H1 (cell line): Measurements from ENCODE around the gene BCKDHA. TPM values are rescaled to one million over a fixed set of nuclear protein-coding genes. Genes with fewer than 3 reads are reported as not detected.
"Not testable (repeated sequence)": the region's sequence is repeated elsewhere in the genome, so short reads cannot be mapped to it uniquely, and the experiment has no call there.

Experiments
- CTCF ChIA-PET: fragments of 300-600 bp; sonication (Branson Sonifier 250); formaldehyde crosslinking; loops from one replicate; lab custom pipeline; 2021; ENCODE audit not compliant: partially characterized antibody; lab: Charles Lee
- POLR2A ChIA-PET: fragments of 300-600 bp; sonication (Branson Sonifier 250); formaldehyde crosslinking; loops from one replicate; lab custom pipeline; 2021; ENCODE audit warnings: inconsistent platforms; ENCODE audit not compliant: partially characterized antibody; lab: Charles Lee
- DNase-seq, 2 experiments: peaks; one replicate each; pipeline versions ENCODE4 v3.0.0 to v3.0.0-alpha.2; 2010 to 2022; ENCODE audit warnings: low spot score in 2 of 2, low read depth in 1 of 2, mixed read lengths in 1 of 2
- FAIRE-seq: peaks from 2 replicates; lab custom pipeline; 2011; peaks lifted over from hg19 to GRCh38; lab: Jason Lieb, UNC
- H2AFZ ChIP-seq: 2 replicates; pipeline ENCODE4 v1.8.1; 2012; ENCODE audit warnings: low read length, inconsistent platforms
- H2AK5ac ChIP-seq: 2 replicates; pipeline ENCODE4 v1.6.1; 2013; ENCODE audit warnings: low read depth, low read length
- H2BK120ac ChIP-seq: replicated peaks from 2 replicates; pipeline ENCODE3; 2013; ENCODE audit warnings: low read depth, low read length, inconsistent platforms
- H2BK12ac ChIP-seq: 2 replicates; pipeline ENCODE4 v1.6.1; 2013; ENCODE audit warnings: low read depth, low read length
- H2BK15ac ChIP-seq: 2 replicates; pipeline ENCODE4 v1.6.1; 2013; ENCODE audit warnings: low read length
- H2BK20ac ChIP-seq: 2 replicates; pipeline ENCODE4 v1.6.1; 2013; ENCODE audit warnings: low read length
- H2BK5ac ChIP-seq: 2 replicates; pipeline ENCODE4 v1.6.1; 2013; ENCODE audit warnings: low read depth, low read length
- H3K14ac ChIP-seq: 2 replicates; pipeline ENCODE4 v1.6.1; 2013; ENCODE audit warnings: inconsistent platforms; ENCODE audit not compliant: insufficient read length
- H3K18ac ChIP-seq: 2 replicates; pipeline ENCODE4 v1.6.1; 2013; ENCODE audit warnings: low read length; ENCODE audit errors: extremely low read depth
- H3K23ac ChIP-seq: 2 replicates; pipeline ENCODE4 v1.6.1; 2013; ENCODE audit warnings: inconsistent platforms; ENCODE audit not compliant: insufficient read length
- H3K23me2 ChIP-seq: 2 replicates; pipeline ENCODE4 v1.6.1; 2013; ENCODE audit warnings: low read depth, low read length
- H3K27ac ChIP-seq: 2 replicates; pipeline ENCODE4 v1.6.1; 2011; ENCODE audit warnings: low read depth, low read length, inconsistent platforms
- H3K27me3 ChIP-seq, 4 experiments: replicated peaks in 1 of 4; 1 replicate in 1 of 4; 2 replicates in 3 of 4; pipeline versions ENCODE4 v1.6.1 to v1.8.1; 2011 to 2013; ENCODE audit warnings: low read length in 3 of 4, mild to moderate bottlenecking in 3 of 4, inconsistent platforms in 2 of 4, mixed read lengths in 2 of 4, moderate library complexity in 1 of 4; ENCODE audit not compliant: control insufficient read depth in 3 of 4, insufficient read depth in 3 of 4; ENCODE audit errors: extremely low read depth in 1 of 4
- H3K36me3 ChIP-seq, 4 experiments: 2 replicates each; pipeline versions ENCODE4 v1.6.1 to v1.8.1; 2011 to 2013; ENCODE audit warnings: mild to moderate bottlenecking in 4 of 4, low read length in 3 of 4, moderate library complexity in 2 of 4, control low read depth in 1 of 4, inconsistent platforms in 1 of 4; ENCODE audit not compliant: insufficient read depth in 4 of 4, control insufficient read depth in 2 of 4
- H3K4ac ChIP-seq: replicated peaks from 2 replicates; pipeline ENCODE3; 2013; ENCODE audit warnings: low read length, low read depth, mixed read lengths, inconsistent platforms; ENCODE audit not compliant: insufficient read length
- H3K4me1 ChIP-seq, 4 experiments: replicated peaks in 1 of 4; 1 replicate in 1 of 4; 2 replicates in 3 of 4; pipeline versions ENCODE4 v1.6.1 to v1.8.1; 2011 to 2013; ENCODE audit warnings: low read length in 3 of 4, inconsistent platforms in 2 of 4, mixed read lengths in 1 of 4; ENCODE audit not compliant: insufficient read depth in 4 of 4, control insufficient read depth in 3 of 4
- H3K4me2 ChIP-seq, 2 experiments: 2 replicates each; pipeline versions ENCODE4 v1.6.1 to v1.8.1; 2011 to 2013; ENCODE audit warnings: low read depth in 2 of 2, low read length in 2 of 2, control low read depth in 1 of 2, inconsistent platforms in 1 of 2, mild to moderate bottlenecking in 1 of 2; ENCODE audit not compliant: insufficient read depth in 1 of 2
- H3K4me3 ChIP-seq, 4 experiments: fragments of 200-600, 300-600 bp in 1 of 4; sonication (generic), shearing (Covaris generic), sonication (Bioruptor Twin) in 1 of 4; 2 replicates each; pipeline versions ENCODE4 v1.5.1 to v1.8.1; 2011 to 2016; ENCODE audit warnings: low read length in 4 of 4, low read depth in 3 of 4, control low read depth in 2 of 4, inconsistent platforms in 2 of 4, mild to moderate bottlenecking in 2 of 4, mixed read lengths in 1 of 4, moderate library complexity in 1 of 4; ENCODE audit not compliant: insufficient read depth in 2 of 4; ENCODE audit errors: extremely low read depth in 1 of 4
- H3K56ac ChIP-seq: replicated peaks from 2 replicates; pipeline ENCODE3; 2013; ENCODE audit warnings: low read depth, mild to moderate bottlenecking, mixed read lengths, low read length, inconsistent platforms; ENCODE audit not compliant: insufficient read length
- H3K79me1 ChIP-seq: 2 replicates; pipeline ENCODE4 v1.6.1; 2013; ENCODE audit warnings: low read depth, low read length, control low read depth
- H3K79me2 ChIP-seq, 2 experiments: 2 replicates each; pipeline versions ENCODE4 v1.6.1 to v1.8.1; 2012 to 2013; ENCODE audit warnings: low read length in 2 of 2, mild to moderate bottlenecking in 2 of 2, inconsistent platforms in 1 of 2; ENCODE audit not compliant: insufficient read depth in 2 of 2, control insufficient read depth in 1 of 2
- H3K9ac ChIP-seq, 4 experiments: replicated peaks in 1 of 4; 1 replicate in 1 of 4; 2 replicates in 3 of 4; pipeline versions ENCODE4 v1.6.1 to v1.8.1; 2011 to 2013; ENCODE audit warnings: low read depth in 3 of 4, low read length in 3 of 4, control low read depth in 2 of 4, mild to moderate bottlenecking in 2 of 4, moderate library complexity in 2 of 4, inconsistent platforms in 1 of 4; ENCODE audit errors: extremely low read depth in 1 of 4
- H3K9me3 ChIP-seq, 2 experiments: 2 replicates each; pipeline versions ENCODE4 v1.6.1 to v1.8.1; 2012 to 2013; ENCODE audit warnings: mild to moderate bottlenecking in 2 of 2, moderate library complexity in 2 of 2, control low read depth in 1 of 2, inconsistent platforms in 1 of 2, low read depth in 1 of 2, low read length in 1 of 2, mixed read lengths in 1 of 2; ENCODE audit not compliant: insufficient read depth in 2 of 2
- H4K20me1 ChIP-seq, 2 experiments: replicated peaks in 1 of 2; 2 replicates each; pipeline versions ENCODE3 to v1.8.1; 2011 to 2013; ENCODE audit warnings: inconsistent platforms in 2 of 2, low read length in 2 of 2, mild to moderate bottlenecking in 1 of 2; ENCODE audit not compliant: insufficient read depth in 2 of 2, control insufficient read depth in 1 of 2
- H4K5ac ChIP-seq: 2 replicates; pipeline ENCODE4 v1.6.1; 2013; ENCODE audit warnings: low read length, low read depth, mixed read lengths, inconsistent platforms; ENCODE audit not compliant: insufficient read length
- H4K8ac ChIP-seq: 2 replicates; pipeline ENCODE4 v1.8.0; 2013; ENCODE audit warnings: mild to moderate bottlenecking, moderate library complexity, low read length, inconsistent platforms; ENCODE audit not compliant: insufficient read depth; ENCODE audit errors: extremely low read depth
- H4K91ac ChIP-seq: replicated peaks from 2 replicates; pipeline ENCODE3; 2013; ENCODE audit warnings: low read length, mixed read lengths, inconsistent platforms; ENCODE audit not compliant: insufficient read length
- WGBS, 2 experiments: shearing (Covaris generic) in 1 of 2; methylation state at CpG; one replicate each; pipeline versions ENCODE4 v1.1.6 to v1.1.7; 2013 to 2015; ENCODE audit warnings: low lambda C conversion rate in 2 of 2, mixed read lengths in 2 of 2, inconsistent platforms in 1 of 2, low coverage in 1 of 2, missing lambda C conversion rate in 1 of 2; ENCODE audit not compliant: insufficient replicate concordance in 2 of 2, insufficient coverage in 1 of 2, insufficient read length in 1 of 2; ENCODE audit errors: extremely low coverage in 1 of 2, missing lambda C conversion rate in 1 of 2; 5-methylcytosine and 5-hydroxymethylcytosine counted together
- polyA plus RNA-seq, 7 experiments: library from polyadenylated mRNA; depleted of rRNA in 3 of 7; stranded (reverse) in 5 of 7; unstranded in 2 of 7; fragments of >200 nt in 5 of 7; fragments of 200-250 nt in 2 of 7; gene quantifications; 1 replicate in 5 of 7; 2 replicates in 1 of 7; 4 replicates in 1 of 7; pipeline versions ENCODE4 v1.2.1 to v1.2.3, GENCODE V29; 2011 to 2013; ENCODE audit warnings: missing spikeins in 2 of 7, mixed read lengths in 2 of 7
- total RNA-seq: library from RNA; stranded (reverse); fragmentation: NEBNext Ultra II Directional; extraction: Animal tissue kit (Norgen Biotek cat#: 25700); gene quantifications from 2 replicates; pipeline ENCODE4 v1.2.1, GENCODE V29; 2021

BCKDHA gene
- total and polyA plus RNA-seq, 2 of the 8 experiments (the other 6 are each of a cell fraction or from before 2014, with no cell fraction given), result 14.2 to 69.6 TPM

DNA sequence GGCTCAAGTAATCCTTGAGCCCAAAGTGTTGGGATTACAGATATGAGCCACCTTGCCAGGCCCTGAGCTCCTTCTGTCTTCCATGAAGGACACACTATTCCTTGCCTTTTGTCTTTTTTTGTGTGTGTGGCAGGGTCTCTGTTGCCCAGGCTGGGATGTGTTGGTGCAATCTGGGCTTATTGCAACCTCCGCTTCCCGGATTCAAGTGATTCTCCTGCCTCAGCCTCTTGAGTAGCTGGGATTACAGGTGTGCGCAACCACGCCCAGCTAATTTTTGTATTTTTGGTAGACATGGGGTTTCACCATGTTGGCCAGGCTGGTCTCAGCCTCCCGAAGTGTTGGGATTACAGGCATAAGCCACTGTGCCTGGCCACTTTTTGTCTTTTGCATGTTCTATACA is 11.2 kb downstream of the BCKDHA start:
- not testable (repeated sequence) for H2BK20ac ChIP-seq, H3K14ac ChIP-seq, H3K27me3 ChIP-seq, H2AK5ac ChIP-seq, H3K23me2 ChIP-seq, H2BK120ac ChIP-seq, H3K23ac ChIP-seq, FAIRE-seq, H4K8ac ChIP-seq, H2AFZ ChIP-seq, H2BK12ac ChIP-seq, H3K4ac ChIP-seq, H3K4me2 ChIP-seq, H4K5ac ChIP-seq, H3K56ac ChIP-seq, H4K91ac ChIP-seq, H3K79me2 ChIP-seq, H3K4me1 ChIP-seq, H3K4me3 ChIP-seq, H3K36me3 ChIP-seq, H3K79me1 ChIP-seq, H3K27ac ChIP-seq, H3K9ac ChIP-seq, H3K18ac ChIP-seq, DNase-seq, H4K20me1 ChIP-seq, H2BK5ac ChIP-seq, H3K9me3 ChIP-seq, H2BK15ac ChIP-seq
- CTCF ChIA-PET, result interaction anchor here (0.8 to 4.9 kb wide), 8 partner anchors 10 to 161 kb away, joined by 3 to 34 read pairs (median 6); partner anchors contain the start of gene B3GNT8
- POLR2A ChIA-PET, result interaction anchor here (1.0 to 2.7 kb wide), 7 partner anchors 9 to 56 kb away, joined by 3 to 13 read pairs (median 4); partner anchors contain the start of gene DMAC2
- 100% methylated on average over 5 of the region's 5 CpGs; no CpG with 5 or more reads in 1 of the 2 experiments for WGBS, 2 experiments
